Lower lobe of right lung (tissue), 2 donors: ENCODE results near the gene CBFA2T3. TPM values are rescaled to one million over a fixed set of nuclear protein-coding genes. Genes with fewer than 3 reads are reported as not detected.

Experiments used
- ATAC-seq, 2 donors: fragments of 200-7000 bp; cut with Tn5 transposase; one replicate each; pipeline ENCODE4 v1.9.1; 2020 to 2022; ENCODE audit warnings: mild to moderate bottlenecking in 2 of 2, moderate library complexity in 2 of 2
- DNase-seq: peaks from one replicate; pipeline ENCODE4 v3.0.0-alpha.2; 2020
- H3K27ac ChIP-seq: fragments of 200-600 bp; one replicate; pipeline ENCODE4 v1.8.0; 2022
- H3K27me3 ChIP-seq: fragments of 200-600 bp; one replicate; pipeline ENCODE4 v1.8.0; 2022; ENCODE audit warnings: low read depth
- H3K36me3 ChIP-seq: fragments of 200-600 bp; one replicate; pipeline ENCODE4 v1.8.0; 2022; ENCODE audit warnings: mild to moderate bottlenecking
- H3K4me1 ChIP-seq: fragments of 200-600 bp; one replicate; pipeline ENCODE4 v1.8.0; 2022
- H3K4me3 ChIP-seq: fragments of 200-600 bp; one replicate; pipeline ENCODE4 v1.8.0; 2022; ENCODE audit warnings: mild to moderate bottlenecking
- H3K9me3 ChIP-seq: fragments of 200-600 bp; one replicate; pipeline ENCODE4 v1.8.0; 2022
- CTCF ChIP-seq: fragments of 200-600 bp; IDR thresholded peaks from one replicate; pipeline ENCODE4 v1.8.0; 2022; ENCODE audit warnings: antibody characterized with exemption, mild to moderate bottlenecking
- intact Hi-C: fragments of 100-400 bp; cut with DNase I; formaldehyde crosslinking; loops from one replicate; pipeline ENCODE4 v1.11.0; 2022
- total RNA-seq: library from RNA; stranded (reverse); fragmentation: NEBNext Ultra II Directional; extraction: Animal tissue kit (Norgen Biotek cat#: 25700); gene quantifications from one replicate; pipeline ENCODE4 v1.2.1, GENCODE V29; 2021
- donor health status: DM: no; HTN: yes; CAD: no; lungs with severe emphysema.

Gene CBFA2T3
- total RNA-seq, 1 donor from 2014 or later: 14.3 TPM

- no peaks in the 10 kb centered on the region for H3K4me1 ChIP-seq
- no peaks in the 10 kb centered on the region for H3K9me3 ChIP-seq
- no peaks in the 10 kb centered on the region for H3K36me3 ChIP-seq
- no peak overlapping the region for H3K4me3 ChIP-seq
- DNase-seq (no peak), ATAC-seq (no peak)
- intact Hi-C loops: no loop called here
- H3K27ac ChIP-seq: peak overlapping the region; percentile 46
- no peak for TF ChIP-seq CTCF
- peaks cover 11% of the 10 kb centered on the region for H3K27me3 ChIP-seq
These were observed 68.7 kb downstream of the CBFA2T3 start for GRCh38 chr16:88908307-88908706.

GRCh38 chr16:88907768-88908167, 69.2 kb downstream of the CBFA2T3 start:
- no peak for TF ChIP-seq CTCF
- H3K4me3 ChIP-seq: no peak overlapping the region
- peaks cover 11% of the 10 kb centered on the region for H3K27me3 ChIP-seq
- no peak for DNase-seq
- H3K9me3 ChIP-seq: no peaks in the 10 kb centered on the region
- peak overlapping the region; percentile 46 for H3K27ac ChIP-seq
- no peaks in the 10 kb centered on the region for H3K4me1 ChIP-seq
- intact Hi-C loops: no loop called here
- no peaks in the 10 kb centered on the region for H3K36me3 ChIP-seq
- no peak for ATAC-seq

GRCh38 chr16:88906535-88907105, 70.4 kb downstream of the CBFA2T3 start:
- no peak for ATAC-seq
- no peak for TF ChIP-seq CTCF
- Histone ChIP-seq H3K36me3 (peaks cover under 1% of the 10 kb centered on the region), H3K27ac (no peak overlapping the region), H3K4me3 (no peak overlapping the region), H3K27me3 (peaks cover 5% of the 10 kb centered on the region), H3K4me1 (no peaks in the 10 kb centered on the region), H3K9me3 (no peaks in the 10 kb centered on the region)
- intact Hi-C loops: no loop called here
- no peak for DNase-seq

- DNase-seq (no peak), ATAC-seq (no peak)
- intact Hi-C loops: no loop called here
- H3K9me3 ChIP-seq: no peaks in the 10 kb centered on the region
- H3K27me3 ChIP-seq: no peaks in the 10 kb centered on the region
- TF ChIP-seq CTCF: no peak
- no peaks in the 10 kb centered on the region for H3K4me1 ChIP-seq
- no peak overlapping the region for H3K4me3 ChIP-seq
- peaks cover 7% of the 10 kb centered on the region for H3K36me3 ChIP-seq
- no peak overlapping the region for H3K27ac ChIP-seq
These were observed 71.0 kb downstream of the CBFA2T3 start for GRCh38 chr16:88906020-88906419.

- no peak for TF ChIP-seq CTCF
- intact Hi-C loops: no loop called here
- ATAC-seq (no peak), DNase-seq (no peak)
- H3K36me3 ChIP-seq: peaks cover 8% of the 10 kb centered on the region
- no peak overlapping the region for H3K27ac ChIP-seq
- no peak overlapping the region for H3K4me3 ChIP-seq
- H3K9me3 ChIP-seq: no peaks in the 10 kb centered on the region
- H3K27me3 ChIP-seq: no peaks in the 10 kb centered on the region
- no peaks in the 10 kb centered on the region for H3K4me1 ChIP-seq
These were observed 71.4 kb downstream of the CBFA2T3 start for GRCh38 chr16:88905563-88905962.
